ENCODE measurements around the gene C10orf90. TPM values are rescaled to one million over a fixed set of nuclear protein-coding genes. Genes with fewer than 3 reads are reported as not detected.

C10orf90 gene
- total and polyA plus RNA-seq, 2 donors (not counting 3 experiments of a cell fraction or from before 2014, with no cell fraction given): not detected

- dilution Hi-C loops (cut with MboI; ENCODE audit: extremely low pct_ligation_motif_present, low sequenced_read_pairs): no loop called here
- no TSS peak for BruUV-seq (replicated peaks)
- Histone ChIP-seq H2AFZ (ENCODE audit: low read depth, low read length) (no peak overlapping the region), H3K4me3 (replicated peaks in 1 of 3; ENCODE audit: insufficient read depth in 1 of 3, low read depth in 1 of 3, low read length in 3 of 3) (no peak overlapping the region), H3K9me1 (replicated peaks; ENCODE audit: control insufficient read depth, extremely low read depth, insufficient read depth, low read length) (no peaks in the 10 kb centered on the region), H3K36me3 (ENCODE audit: control insufficient read depth in 2 of 2, extremely low read depth in 1 of 2, insufficient read depth in 2 of 2, low read length in 2 of 2) (no peaks in the 10 kb centered on the region), H4K20me1 (replicated peaks; ENCODE audit: control insufficient read depth, extremely low read depth, insufficient read depth, low read length) (no peaks in the 10 kb centered on the region), H3K27ac (ENCODE audit: insufficient read depth, low read depth, low read length) (no peak overlapping the region), H3K9me3 (replicated peaks; ENCODE audit: control insufficient read depth, insufficient read depth, low read length) (peaks cover 2% of the 10 kb centered on the region), H3K9ac (replicated peaks; ENCODE audit: extremely low read depth, insufficient read depth, low read length) (no peak overlapping the region), H3K79me2 (ENCODE audit: control insufficient read depth, insufficient read depth, low read length) (no peaks in the 10 kb centered on the region), H3K4me1 (ENCODE audit: control insufficient read depth, extremely low read depth, insufficient read depth, low read length) (no peaks in the 10 kb centered on the region), H3K4me2 (ENCODE audit: insufficient read depth, low read length) (no peak overlapping the region), H3K27me3 (ENCODE audit: control insufficient read depth in 2 of 2, insufficient read depth in 2 of 2, low read length in 2 of 2) (no peaks in the 10 kb centered on the region)
- POLR2A ChIA-PET: no interaction called here
- DNase-seq (ENCODE audit: low read depth, low spot score) (no peak), FAIRE-seq (no peak)
- intact Hi-C loops (cut with micrococcal nuclease): no loop called here
- CTCF ChIA-PET: no interaction called here
- no peak for TF ChIP-seq EZH2 (IDR thresholded peaks at IDR 0.05; ENCODE audit: borderline replicate concordance, low read depth, low read length, severe bottlenecking)
- TF ChIP-seq POLR2A (IDR thresholded peaks at IDR 0.05; ENCODE audit: low read depth, low read length): no peak
- TF ChIP-seq MYC (IDR thresholded peaks at IDR 0.05; ENCODE audit: low read depth, low read length): no peak
- no peak for TF ChIP-seq GATA2 (IDR thresholded peaks at IDR 0.05; ENCODE audit: insufficient read depth, insufficient read length, low read depth, low read length)
- TF ChIP-seq, protein P1, sequence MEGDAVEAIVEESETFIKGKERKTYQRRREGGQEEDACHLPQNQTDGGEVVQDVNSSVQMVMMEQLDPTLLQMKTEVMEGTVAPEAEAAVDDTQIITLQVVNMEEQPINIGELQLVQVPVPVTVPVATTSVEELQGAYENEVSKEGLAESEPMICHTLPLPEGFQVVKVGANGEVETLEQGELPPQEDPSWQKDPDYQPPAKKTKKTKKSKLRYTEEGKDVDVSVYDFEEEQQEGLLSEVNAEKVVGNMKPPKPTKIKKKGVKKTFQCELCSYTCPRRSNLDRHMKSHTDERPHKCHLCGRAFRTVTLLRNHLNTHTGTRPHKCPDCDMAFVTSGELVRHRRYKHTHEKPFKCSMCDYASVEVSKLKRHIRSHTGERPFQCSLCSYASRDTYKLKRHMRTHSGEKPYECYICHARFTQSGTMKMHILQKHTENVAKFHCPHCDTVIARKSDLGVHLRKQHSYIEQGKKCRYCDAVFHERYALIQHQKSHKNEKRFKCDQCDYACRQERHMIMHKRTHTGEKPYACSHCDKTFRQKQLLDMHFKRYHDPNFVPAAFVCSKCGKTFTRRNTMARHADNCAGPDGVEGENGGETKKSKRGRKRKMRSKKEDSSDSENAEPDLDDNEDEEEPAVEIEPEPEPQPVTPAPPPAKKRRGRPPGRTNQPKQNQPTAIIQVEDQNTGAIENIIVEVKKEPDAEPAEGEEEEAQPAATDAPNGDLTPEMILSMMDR (IDR thresholded peaks at IDR 0.05; ENCODE audit: extremely low read depth in 1 of 2, insufficient read depth in 1 of 2, low read depth in 1 of 2, low read length in 2 of 2): no peak
- no peak for TF ChIP-seq JUN (IDR thresholded peaks at IDR 0.05; ENCODE audit: borderline replicate concordance, insufficient read depth, insufficient read length, low read depth)
- no peak for TF ChIP-seq MAX (IDR thresholded peaks at IDR 0.05; ENCODE audit: insufficient read depth, insufficient read length)
- TF ChIP-seq POLR2AphosphoS5 (IDR thresholded peaks at IDR 0.05; ENCODE audit: insufficient read depth, low read depth, low read length): no peak
- no peak for TF ChIP-seq FOS (IDR thresholded peaks at IDR 0.05; ENCODE audit: borderline replicate concordance, insufficient read depth, low read length)
Observed at GRCh38 chr10:126628746-126629145, 41.7 kb downstream of the C10orf90 start.
